Uterus (tissue), 2 donors: Measurements from ENCODE around the gene PDE6D.

ENCODE experiments used
- POLR2A ChIP-seq, 2 donors: fragments of 450-650 bp; IDR thresholded peaks; one replicate each; pipeline ENCODE4 v1.6.1; 2016; ENCODE audit warnings: antibody characterized with exemption in 2 of 2, mild to moderate bottlenecking in 1 of 2, moderate library complexity in 1 of 2
- TF ChIP-seq, protein P1 (sequence below), 4 experiments: fragments of 200-600 bp in 2 of 4; fragments of 450-650 bp in 2 of 4; sonication (generic) in 2 of 4; IDR thresholded peaks; one replicate each; pipeline ENCODE4 v1.5.1; 2016 to 2019; ENCODE audit warnings: antibody characterized with exemption in 4 of 4, mild to moderate bottlenecking in 2 of 4, moderate library complexity in 1 of 4

GRCh38 chr2:231707625-231707926 is 73.5 kb downstream of the PDE6D start:
- TF ChIP-seq POLR2A (IDR thresholded peaks at IDR 0.05): no peak
- TF ChIP-seq, protein P1, sequence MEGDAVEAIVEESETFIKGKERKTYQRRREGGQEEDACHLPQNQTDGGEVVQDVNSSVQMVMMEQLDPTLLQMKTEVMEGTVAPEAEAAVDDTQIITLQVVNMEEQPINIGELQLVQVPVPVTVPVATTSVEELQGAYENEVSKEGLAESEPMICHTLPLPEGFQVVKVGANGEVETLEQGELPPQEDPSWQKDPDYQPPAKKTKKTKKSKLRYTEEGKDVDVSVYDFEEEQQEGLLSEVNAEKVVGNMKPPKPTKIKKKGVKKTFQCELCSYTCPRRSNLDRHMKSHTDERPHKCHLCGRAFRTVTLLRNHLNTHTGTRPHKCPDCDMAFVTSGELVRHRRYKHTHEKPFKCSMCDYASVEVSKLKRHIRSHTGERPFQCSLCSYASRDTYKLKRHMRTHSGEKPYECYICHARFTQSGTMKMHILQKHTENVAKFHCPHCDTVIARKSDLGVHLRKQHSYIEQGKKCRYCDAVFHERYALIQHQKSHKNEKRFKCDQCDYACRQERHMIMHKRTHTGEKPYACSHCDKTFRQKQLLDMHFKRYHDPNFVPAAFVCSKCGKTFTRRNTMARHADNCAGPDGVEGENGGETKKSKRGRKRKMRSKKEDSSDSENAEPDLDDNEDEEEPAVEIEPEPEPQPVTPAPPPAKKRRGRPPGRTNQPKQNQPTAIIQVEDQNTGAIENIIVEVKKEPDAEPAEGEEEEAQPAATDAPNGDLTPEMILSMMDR (IDR thresholded peaks at IDR 0.05): no peak
